GM10266 (cell line): Measurements from ENCODE around the gene PRKRIP1.

Experiments used
- DNase-seq: peaks from one replicate; pipeline ENCODE4 v3.0.0; 2012; ENCODE audit errors: extremely low spot score
- TF ChIP-seq, protein P1 (sequence below): IDR thresholded peaks from 2 replicates; pipeline ENCODE4 v1.5.1; 2012; ENCODE audit warnings: mild to moderate bottlenecking, low read depth; ENCODE audit not compliant: control insufficient read depth, insufficient read depth; ENCODE audit errors: missing control alignments

PRKRIP1 gene

DNA sequence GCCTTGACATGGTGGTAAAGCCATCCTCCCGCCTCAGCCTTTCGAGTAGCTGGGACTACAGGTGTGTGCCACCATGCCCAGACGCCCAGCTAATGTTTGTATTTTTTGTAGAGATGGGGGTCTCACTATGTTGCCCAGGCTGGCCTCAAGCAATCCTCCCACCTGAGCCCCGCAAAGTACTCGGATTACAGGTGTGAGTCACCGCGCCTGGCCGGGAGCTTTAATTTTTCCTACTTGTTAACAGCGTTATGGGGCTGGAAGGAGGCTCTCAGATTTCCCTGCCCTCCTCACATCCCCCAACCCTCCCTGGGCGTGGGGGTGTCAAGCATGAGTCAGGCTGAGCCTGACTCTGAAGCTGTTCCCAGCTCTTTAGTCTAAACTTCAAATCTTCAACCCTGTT is 60.2 kb downstream of the PRKRIP1 start:
- DNase-seq = no peak
- TF ChIP-seq, protein P1, sequence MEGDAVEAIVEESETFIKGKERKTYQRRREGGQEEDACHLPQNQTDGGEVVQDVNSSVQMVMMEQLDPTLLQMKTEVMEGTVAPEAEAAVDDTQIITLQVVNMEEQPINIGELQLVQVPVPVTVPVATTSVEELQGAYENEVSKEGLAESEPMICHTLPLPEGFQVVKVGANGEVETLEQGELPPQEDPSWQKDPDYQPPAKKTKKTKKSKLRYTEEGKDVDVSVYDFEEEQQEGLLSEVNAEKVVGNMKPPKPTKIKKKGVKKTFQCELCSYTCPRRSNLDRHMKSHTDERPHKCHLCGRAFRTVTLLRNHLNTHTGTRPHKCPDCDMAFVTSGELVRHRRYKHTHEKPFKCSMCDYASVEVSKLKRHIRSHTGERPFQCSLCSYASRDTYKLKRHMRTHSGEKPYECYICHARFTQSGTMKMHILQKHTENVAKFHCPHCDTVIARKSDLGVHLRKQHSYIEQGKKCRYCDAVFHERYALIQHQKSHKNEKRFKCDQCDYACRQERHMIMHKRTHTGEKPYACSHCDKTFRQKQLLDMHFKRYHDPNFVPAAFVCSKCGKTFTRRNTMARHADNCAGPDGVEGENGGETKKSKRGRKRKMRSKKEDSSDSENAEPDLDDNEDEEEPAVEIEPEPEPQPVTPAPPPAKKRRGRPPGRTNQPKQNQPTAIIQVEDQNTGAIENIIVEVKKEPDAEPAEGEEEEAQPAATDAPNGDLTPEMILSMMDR = no peak

DNA sequence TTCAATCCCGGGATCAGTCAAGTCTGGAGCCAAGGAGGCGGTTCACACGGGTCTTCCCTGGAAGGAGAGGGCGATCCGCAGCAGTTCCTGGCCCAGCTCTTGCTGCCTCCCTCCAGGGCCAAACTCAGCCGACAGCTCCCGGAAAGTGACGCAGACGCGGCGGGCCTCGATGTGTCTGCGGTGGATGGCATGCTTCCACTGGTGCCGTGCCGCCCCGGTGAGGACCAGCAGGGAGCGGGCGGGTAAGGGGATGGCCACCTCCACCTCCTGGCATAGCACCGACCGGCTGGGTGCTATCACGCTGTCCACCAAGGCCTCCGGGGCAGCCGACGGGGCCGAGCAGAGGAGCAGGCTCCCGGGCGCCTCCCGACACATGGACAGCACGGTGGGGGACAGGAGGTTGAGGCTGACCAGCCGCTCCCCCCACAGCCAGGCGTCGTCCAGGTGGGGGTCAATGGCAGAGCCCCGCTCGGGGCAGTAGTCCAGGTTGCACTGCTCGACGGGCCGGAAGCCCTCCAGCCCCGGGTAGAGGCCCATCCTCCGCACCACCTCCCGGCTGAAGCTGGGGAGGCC is 61.3 kb downstream of the PRKRIP1 start:
- no peak for DNase-seq
- TF ChIP-seq, protein P1 = no peak

- TF ChIP-seq, protein P1 = no peak
- no peak for DNase-seq
These were observed 63.2 kb downstream of the PRKRIP1 start for GRCh38 chr7:102459221-102459844.

- TF ChIP-seq, protein P1 = no peak
- no peak for DNase-seq
These were observed 64.3 kb downstream of the PRKRIP1 start for GRCh38 chr7:102460467-102460866.

DNA sequence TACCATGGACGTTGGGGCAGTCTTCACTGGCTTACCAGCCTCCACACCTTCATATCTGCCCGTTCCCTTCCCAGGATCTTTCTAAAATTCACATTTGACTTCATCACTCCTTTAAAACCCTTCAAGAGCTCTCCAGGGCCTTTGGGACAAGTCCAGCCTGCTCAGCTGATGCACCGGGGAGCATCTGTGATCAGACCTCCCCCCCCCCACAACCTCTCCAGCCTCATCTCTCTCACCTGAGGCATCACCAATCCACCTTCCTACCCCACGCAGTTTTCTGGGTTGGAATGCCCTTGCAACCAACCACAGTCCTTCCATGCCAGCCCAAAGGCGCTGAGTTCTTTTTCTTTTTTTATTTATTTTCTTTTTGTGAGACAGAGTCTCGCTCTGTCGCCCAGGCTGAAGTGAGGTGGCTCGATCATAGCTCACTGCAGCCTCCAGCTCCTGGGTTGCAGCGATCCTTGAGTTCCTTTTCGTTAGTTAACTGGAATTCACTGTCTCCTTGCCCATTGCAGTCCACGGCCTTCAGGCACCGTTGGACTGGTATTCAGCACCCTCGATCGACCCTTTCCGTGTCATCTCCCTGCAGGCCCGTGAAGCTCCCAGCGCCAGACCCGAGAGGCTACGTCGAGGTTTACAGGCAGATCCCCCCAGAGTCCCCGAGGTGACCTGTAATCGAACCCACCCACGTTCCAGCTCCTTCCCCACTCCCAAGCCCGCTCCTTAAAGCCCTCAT is 67.8 kb downstream of the PRKRIP1 start:
- DNase-seq = peak; percentile 52
- TF ChIP-seq, protein P1 = no peak

- TF ChIP-seq, protein P1 = peak; percentile 41
- DNase-seq = peak; percentile 100
These were observed 68.6 kb downstream of the PRKRIP1 start, which contains the start of the genes ALKBH4 and LRWD1 for GRCh38 chr7:102464577-102465280. ALKBH4 (minus strand) TSS chr7:102464863; CDS start chr7:102464836, 27 bp downstream. LRWD1 (plus strand) TSS chr7:102464984; CDS start chr7:102465081, 97 bp downstream.

- TF ChIP-seq, protein P1 = no peak
- no peak for DNase-seq
These were observed 69.9 kb downstream of the PRKRIP1 start for GRCh38 chr7:102466097-102466496.
